SU-DHL-6 (cell line): ENCODE data around the gene GNAT2.

ENCODE experiments used
- CTCF ChIP-seq: fragments of 200-600 bp; sonication (generic); IDR thresholded peaks from one replicate; pipeline ENCODE4 v1.5.1; 2017; ENCODE audit warnings: antibody characterized with exemption, mild to moderate bottlenecking, low read length, moderate library complexity; ENCODE audit not compliant: insufficient read depth, poor library complexity, severe bottlenecking
- EZH2phosphoT487 ChIP-seq: fragments of 200-600 bp; sonication (generic), shearing (Covaris generic); conservative IDR thresholded peaks from 2 replicates; pipeline ENCODE4 v1.6.1; 2018; ENCODE audit warnings: mild to moderate bottlenecking, antibody characterized with exemption, low read length, moderate library complexity, mixed read lengths

DNA sequence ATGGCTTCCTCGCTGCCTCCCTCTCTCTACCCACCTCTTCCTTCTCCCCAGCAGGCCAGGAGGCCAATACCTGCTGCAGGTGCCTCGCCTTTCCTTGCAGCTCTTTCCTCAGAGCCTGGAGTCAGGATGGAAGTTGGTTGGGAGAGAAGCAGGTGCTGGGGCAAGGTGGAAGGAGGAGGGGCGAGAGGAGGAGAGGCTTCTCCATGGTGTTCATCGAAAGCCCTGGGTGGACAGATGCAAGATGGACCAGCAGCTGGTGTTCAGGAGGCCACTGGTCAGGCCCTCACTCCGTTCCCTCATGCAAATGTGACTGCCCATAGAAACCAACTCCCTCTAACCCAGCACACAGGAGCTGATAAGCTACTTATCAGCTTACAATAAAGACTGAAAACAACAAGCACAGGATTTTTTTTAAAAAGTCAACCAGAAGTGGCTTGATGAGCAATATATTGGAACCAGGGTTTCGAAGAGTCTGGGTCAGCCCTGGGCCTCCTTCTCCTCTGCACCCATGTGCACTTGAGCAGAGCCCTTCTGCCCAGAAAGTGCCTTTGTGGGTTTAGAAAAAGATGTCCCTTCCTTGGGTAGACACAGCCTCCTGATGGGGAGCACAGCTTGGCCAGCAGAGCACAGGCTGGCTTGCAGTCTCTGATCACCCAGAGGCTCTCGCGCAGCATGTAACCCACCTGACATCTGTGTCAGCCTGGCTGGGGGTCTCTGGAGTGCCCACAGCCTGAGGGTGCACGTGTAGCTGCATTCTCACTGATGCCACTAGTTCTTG is 19.8 kb upstream of the GNAT2 start:
- no peak for TF ChIP-seq CTCF
- no peak for TF ChIP-seq EZH2phosphoT487
